ENCODE measurements around the gene SPA17. TPM values are rescaled to one million over a fixed set of nuclear protein-coding genes. Genes with fewer than 3 reads are reported as not detected.

Gene SPA17
- total RNA-seq, 4 donors from 2014 or later, result 0.38 to 2.0 (median 0.44) TPM; not detected in 1

DNA sequence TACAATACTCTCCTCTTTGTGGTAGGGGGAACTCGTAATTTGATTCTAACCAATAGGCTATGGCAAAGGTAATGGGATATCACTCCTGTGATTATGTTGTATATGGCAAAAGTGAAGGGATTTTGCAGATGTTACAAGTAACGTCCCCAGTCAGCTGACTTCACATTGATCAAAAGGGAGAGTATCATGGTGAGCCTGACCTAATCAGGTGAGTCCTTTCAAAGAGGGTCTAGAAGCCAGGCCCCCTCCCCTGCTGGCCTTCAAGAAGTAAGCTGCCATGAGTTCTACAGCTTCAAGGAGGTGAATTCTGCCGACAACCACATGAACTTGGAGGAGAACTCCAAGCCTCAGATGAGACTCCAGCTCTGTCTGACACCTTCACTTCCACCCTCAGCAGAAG, 31.1 kb upstream of the SPA17 start:
- Histone ChIP-seq H3K9me3 (no peaks in the 10 kb centered on the region), H3K4me1 (no peaks in the 10 kb centered on the region), H3K4me3 (no peak overlapping the region), H3K27me3 (no peaks in the 10 kb centered on the region), H3K36me3 (peaks cover 0 to 24% of the 10 kb centered on the region in 2 donors), H3K27ac (no peak overlapping the region)
- no peak for TF ChIP-seq POLR2A (IDR thresholded peaks at IDR 0.05)
- TF ChIP-seq, protein P1, sequence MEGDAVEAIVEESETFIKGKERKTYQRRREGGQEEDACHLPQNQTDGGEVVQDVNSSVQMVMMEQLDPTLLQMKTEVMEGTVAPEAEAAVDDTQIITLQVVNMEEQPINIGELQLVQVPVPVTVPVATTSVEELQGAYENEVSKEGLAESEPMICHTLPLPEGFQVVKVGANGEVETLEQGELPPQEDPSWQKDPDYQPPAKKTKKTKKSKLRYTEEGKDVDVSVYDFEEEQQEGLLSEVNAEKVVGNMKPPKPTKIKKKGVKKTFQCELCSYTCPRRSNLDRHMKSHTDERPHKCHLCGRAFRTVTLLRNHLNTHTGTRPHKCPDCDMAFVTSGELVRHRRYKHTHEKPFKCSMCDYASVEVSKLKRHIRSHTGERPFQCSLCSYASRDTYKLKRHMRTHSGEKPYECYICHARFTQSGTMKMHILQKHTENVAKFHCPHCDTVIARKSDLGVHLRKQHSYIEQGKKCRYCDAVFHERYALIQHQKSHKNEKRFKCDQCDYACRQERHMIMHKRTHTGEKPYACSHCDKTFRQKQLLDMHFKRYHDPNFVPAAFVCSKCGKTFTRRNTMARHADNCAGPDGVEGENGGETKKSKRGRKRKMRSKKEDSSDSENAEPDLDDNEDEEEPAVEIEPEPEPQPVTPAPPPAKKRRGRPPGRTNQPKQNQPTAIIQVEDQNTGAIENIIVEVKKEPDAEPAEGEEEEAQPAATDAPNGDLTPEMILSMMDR (IDR thresholded peaks at IDR 0.05 in 4 of 5, conservative IDR thresholded peaks at IDR 0.05 in 1 of 5), result no peak
- in situ Hi-C loops (cut with MboI; ENCODE audit: low sequenced_read_pairs in 4 of 4), result no loop called here
- ATAC-seq, result no peak
- DNase-seq, result no peak
- intact Hi-C loops (cut with DNase I; ENCODE audit: low total_unique reads), result no loop called here

DNA sequence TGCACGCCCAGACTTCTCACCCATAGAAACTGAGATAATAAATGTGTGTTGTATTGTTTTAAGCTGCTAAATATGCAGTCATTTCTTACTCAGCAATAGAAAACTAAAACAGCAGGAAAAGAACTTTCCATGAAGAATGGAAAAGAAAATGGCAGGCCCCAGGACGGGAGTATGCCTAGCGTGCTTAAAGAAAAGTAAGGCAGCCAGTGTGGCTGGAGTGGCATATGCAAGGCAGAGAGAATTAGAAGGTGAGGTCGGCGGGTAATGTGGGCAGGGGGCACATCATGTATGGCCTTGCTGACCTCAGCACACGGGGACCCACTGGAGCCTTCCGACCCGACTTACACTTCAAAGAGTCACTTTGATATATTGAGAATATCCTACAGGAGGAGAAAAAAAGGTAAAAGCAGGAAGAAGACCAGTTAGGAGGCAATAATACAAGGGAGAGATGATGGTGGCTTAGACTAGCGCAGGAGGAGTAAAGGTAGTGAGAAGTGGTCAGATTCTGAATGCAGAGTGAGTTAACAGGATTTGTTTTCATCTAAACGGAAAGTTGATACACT, 30.6 kb upstream of the SPA17 start:
- in situ Hi-C loops (cut with MboI; ENCODE audit: low sequenced_read_pairs in 4 of 4), result no loop called here
- intact Hi-C loops (cut with DNase I; ENCODE audit: low total_unique reads), result no loop called here
- DNase-seq (no peak), ATAC-seq (no peak)
- Histone ChIP-seq H3K4me1 (no peaks in the 10 kb centered on the region), H3K9me3 (no peaks in the 10 kb centered on the region), H3K27ac (no peak overlapping the region), H3K27me3 (no peaks in the 10 kb centered on the region), H3K36me3 (peaks cover 0 to 19% of the 10 kb centered on the region in 2 donors), H3K4me3 (no peak overlapping the region)
- TF ChIP-seq, protein P1 (IDR thresholded peaks at IDR 0.05 in 4 of 5, conservative IDR thresholded peaks at IDR 0.05 in 1 of 5), result no peak

DNA sequence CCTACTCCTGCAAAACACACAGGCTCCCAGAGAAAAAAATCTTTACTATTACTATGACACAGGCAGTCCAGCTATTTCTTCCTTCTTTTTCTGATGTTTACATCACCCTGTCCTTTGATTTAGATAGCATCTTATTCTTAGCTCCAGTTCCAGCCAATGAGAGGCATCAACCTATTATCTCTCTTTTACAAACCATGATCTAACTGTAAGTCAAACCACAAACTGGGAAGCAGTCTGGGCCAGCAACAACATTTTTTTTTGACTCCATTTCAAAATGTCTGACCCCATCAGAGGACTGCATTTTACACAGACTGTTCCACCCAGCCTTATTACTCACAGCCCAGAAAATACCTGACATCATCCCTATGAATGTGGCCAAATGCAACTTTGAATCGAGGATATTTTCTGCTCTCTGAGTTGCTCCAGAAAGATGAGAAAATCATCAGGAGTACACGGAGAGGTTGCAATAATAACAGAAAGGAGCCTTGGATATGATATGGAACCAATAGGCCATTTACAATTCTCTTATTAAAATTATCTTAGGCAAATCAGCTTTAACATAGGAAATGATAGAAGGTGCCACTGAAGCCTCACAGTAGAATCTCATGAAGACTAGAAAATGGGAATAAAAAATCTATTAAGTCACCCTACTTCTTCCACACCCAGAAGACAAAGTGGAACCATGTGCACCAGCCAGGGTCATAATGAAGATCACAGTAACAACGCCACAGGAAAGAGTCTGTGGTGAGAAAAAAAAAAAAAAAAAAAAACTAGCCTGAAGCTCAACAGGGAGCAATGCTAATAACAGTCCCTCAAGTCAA, 29.9 kb upstream of the SPA17 start:
- H3K9me3 ChIP-seq, result no peaks in the 10 kb centered on the region
- DNase-seq, result no peak
- intact Hi-C loops (cut with DNase I; ENCODE audit: low total_unique reads), result no loop called here

DNA sequence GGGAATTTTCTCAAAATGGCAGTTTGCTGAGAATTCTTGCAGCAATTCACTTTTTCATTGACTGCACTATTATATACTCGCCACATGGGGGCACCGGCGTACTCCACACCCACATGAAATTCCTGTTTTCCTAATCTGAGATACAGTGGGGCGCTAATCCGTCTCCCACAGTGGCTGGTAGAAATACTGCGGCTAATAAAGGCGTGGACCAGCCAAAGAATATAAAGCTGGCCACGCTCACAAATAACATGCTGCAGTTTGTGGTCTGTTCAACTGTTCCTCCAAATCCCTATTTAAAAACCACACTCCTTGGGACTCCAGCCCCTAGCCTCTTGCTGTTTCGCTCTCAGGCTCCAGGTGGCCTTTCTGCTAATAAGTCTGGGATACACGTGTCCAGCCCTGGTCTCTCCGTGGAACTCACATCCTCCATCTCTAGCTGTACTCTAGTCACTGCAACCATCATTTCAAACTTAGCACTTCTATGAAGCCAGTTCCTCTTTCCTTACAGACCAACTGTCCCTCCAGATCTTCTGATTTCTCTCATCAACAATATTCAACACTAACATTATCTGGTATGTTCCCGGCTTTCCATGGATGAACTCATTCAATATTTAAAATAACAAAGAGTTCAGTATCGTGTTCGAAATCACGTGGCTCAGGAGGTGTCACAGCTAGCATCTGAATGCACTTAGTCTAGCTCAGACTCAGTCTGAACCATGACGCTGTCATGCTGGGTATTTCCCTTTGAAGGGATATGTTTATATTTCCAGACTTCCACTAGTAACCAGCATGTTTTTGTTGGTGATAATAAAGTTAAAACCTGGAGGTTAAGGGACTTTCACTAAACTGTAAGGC, 29.1 kb upstream of the SPA17 start:
- DNase-seq (peak in 1 of 2 donors; percentile 31), ATAC-seq (peak; percentile 56 to 82)
- Histone ChIP-seq H3K4me3 (no peak overlapping the region), H3K9me3 (no peaks in the 10 kb centered on the region), H3K27ac (no peak overlapping the region), H3K4me1 (no peaks in the 10 kb centered on the region), H3K36me3 (peaks cover 0 to 5% of the 10 kb centered on the region in 2 donors), H3K27me3 (no peaks in the 10 kb centered on the region)
- intact Hi-C loops (cut with DNase I; ENCODE audit: low total_unique reads), result no loop called here
- TF ChIP-seq POLR2A (IDR thresholded peaks at IDR 0.05), result no peak
- TF ChIP-seq, protein P1 (IDR thresholded peaks at IDR 0.05 in 4 of 5, conservative IDR thresholded peaks at IDR 0.05 in 1 of 5), result peak; percentile 46 to 81 (median 63)
- in situ Hi-C loops (cut with MboI; ENCODE audit: low sequenced_read_pairs in 4 of 4), result no loop called here

More for the DNA sequence above, 29.9 kb upstream of the SPA17 start:
- no peaks in the 10 kb centered on the region for H3K4me1 ChIP-seq
- peaks cover 0 to 12% of the 10 kb centered on the region in 2 donors for H3K36me3 ChIP-seq
- peak; percentile 11 to 23 for ATAC-seq
- H3K27ac ChIP-seq, result no peak overlapping the region
- H3K27me3 ChIP-seq, result no peaks in the 10 kb centered on the region
- no peak overlapping the region for H3K4me3 ChIP-seq
- in situ Hi-C loops (cut with MboI; ENCODE audit: low sequenced_read_pairs in 4 of 4), result no loop called here
- TF ChIP-seq, protein P1 (IDR thresholded peaks at IDR 0.05 in 4 of 5, conservative IDR thresholded peaks at IDR 0.05 in 1 of 5), result no peak
- TF ChIP-seq POLR2A (IDR thresholded peaks at IDR 0.05), result no peak

All from gastrocnemius medialis (tissue), 4 donors.